Stimulated activated CD4-positive, alpha-beta T cell treated with anti-CD3 and anti-CD28 coated beads, TNF-alpha, amount 100 ng/mL, for 1 hour (primary cell): ENCODE results near the gene UBE2Q1.

Source experiments
- DNase-seq, 3 donors: peaks; one replicate each; pipeline ENCODE4 v3.0.0-alpha.2; 2020; ENCODE audit warnings: low read depth in 3 of 3, low spot score in 1 of 3

Gene UBE2Q1

DNA sequence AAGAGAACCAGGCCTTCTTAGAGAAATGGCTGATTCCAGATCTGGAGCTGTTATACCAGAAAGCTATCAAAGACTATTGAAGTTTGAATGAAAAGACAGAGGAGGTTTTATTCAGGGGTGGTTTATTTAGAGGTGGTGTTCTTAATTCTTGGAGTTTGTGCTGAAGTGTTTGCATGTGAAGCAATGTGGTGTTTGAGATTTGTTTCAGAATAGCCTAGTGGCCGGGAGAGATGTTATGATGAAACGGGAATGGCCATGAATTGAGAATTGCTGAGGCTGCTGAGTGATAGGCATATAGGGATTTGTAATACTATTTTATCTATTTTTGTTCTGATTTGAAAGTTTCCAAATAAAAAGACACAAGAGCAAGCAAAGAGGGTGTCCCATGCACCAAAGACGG, 45.7 kb downstream of the UBE2Q1 start:
- no peak for DNase-seq

GRCh38 chr1:154503898-154504297, 54.6 kb downstream of the UBE2Q1 start:
- no peak for DNase-seq

GRCh38 chr1:154502744-154503115, 55.7 kb downstream of the UBE2Q1 start:
- no peak for DNase-seq

- no peak for DNase-seq
These were observed 56.3 kb downstream of the UBE2Q1 start, which contains the start of the genes SHE and TDRD10 for GRCh38 chr1:154502066-154502743. Gene SHE (minus strand): TSS chr1:154502412. CDS start chr1:154502026, 386 bp downstream. Gene TDRD10 (plus strand): TSS chr1:154502219. CDS start chr1:154506904, 4,685 bp downstream.

GRCh38 chr1:154501423-154502065, 56.9 kb downstream of the UBE2Q1 start:
- DNase-seq = no peak

DNA sequence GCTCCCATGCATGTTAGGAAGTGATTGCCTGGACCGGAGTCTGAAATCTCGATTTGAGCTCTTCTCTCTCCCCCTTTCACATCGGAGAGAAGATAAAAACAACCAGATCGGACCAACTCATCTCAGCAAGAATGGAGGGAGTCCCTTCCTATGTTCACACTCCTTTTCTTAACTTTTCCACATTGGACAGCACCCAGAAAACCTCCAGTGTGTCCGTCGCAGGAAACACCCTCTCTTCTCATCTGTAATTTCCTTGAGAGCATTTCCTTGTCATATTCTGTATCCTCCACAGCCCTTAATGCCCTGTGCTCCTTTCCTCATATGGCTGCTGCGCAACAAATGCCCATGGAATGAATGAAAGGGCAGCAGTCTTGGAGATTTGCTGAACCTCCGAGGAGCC, 57.9 kb downstream of the UBE2Q1 start:
- DNase-seq = no peak

DNA sequence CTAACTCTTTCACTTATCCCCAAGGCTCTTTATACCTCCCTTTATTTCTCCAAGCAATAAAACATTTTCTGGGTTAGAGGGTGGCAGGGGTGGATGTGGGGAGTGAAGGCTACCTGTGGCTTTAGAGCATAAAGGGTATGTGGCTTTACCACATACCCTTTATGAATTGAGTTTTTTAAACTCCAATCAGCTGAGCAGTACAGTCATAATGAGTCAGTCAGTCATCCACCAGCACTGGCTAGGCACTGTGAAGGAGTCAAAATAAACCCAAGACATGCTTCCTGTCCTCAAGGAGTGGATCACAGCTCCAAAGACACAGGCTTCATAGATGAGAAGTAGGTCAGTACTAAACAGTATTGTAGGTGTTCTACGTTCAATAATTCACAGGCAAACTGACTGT, 59.0 kb downstream of the UBE2Q1 start:
- no peak for DNase-seq
